Gastroesophageal sphincter (tissue), 3 donors: ENCODE measurements around the gene MED26.

Source experiments
- CTCF ChIP-seq, 4 experiments: fragments of 200-600 bp in 2 of 4; fragments of 450-650 bp in 2 of 4; sonication (generic) in 1 of 4; IDR thresholded peaks; one replicate each; pipeline ENCODE4 v1.5.1; 2017 to 2019; ENCODE audit warnings: antibody characterized with exemption in 4 of 4, mild to moderate bottlenecking in 2 of 4, moderate library complexity in 2 of 4
- EP300 ChIP-seq: sonication (generic); formaldehyde crosslinking; IDR thresholded peaks from one replicate; pipeline ENCODE4 v1.6.1; 2017; ENCODE audit warnings: antibody characterized with exemption, mild to moderate bottlenecking
- POLR2A ChIP-seq, 2 donors: fragments of 450-650 bp; IDR thresholded peaks; one replicate each; pipeline ENCODE4 v1.6.1; 2017; ENCODE audit warnings: antibody characterized with exemption in 2 of 2, mild to moderate bottlenecking in 2 of 2, moderate library complexity in 1 of 2
- POLR2AphosphoS5 ChIP-seq: sonication (generic); formaldehyde crosslinking; IDR thresholded peaks from one replicate; pipeline ENCODE4 v1.6.1; 2017; ENCODE audit warnings: antibody characterized with exemption

GRCh38 chr19:16590876-16591802, 36.9 kb downstream of the MED26 start:
- TF ChIP-seq EP300 (no peak), CTCF (IDR thresholded peaks at IDR 0.05) (no peak), POLR2A (IDR thresholded peaks at IDR 0.05) (no peak), POLR2AphosphoS5 (no peak)
